Motor neuron (in vitro differentiated cells): ENCODE results near the gene TBC1D17. TPM values are rescaled to one million over a fixed set of nuclear protein-coding genes. Genes with fewer than 3 reads are reported as not detected.

Experiments
- ATAC-seq, 8 experiments: fragments of 200-7000 bp; cut with Tn5 transposase; replicated peaks in 6 of 8; 2 replicates each; pipeline ENCODE4 v1.8.0; 2021; ENCODE audit warnings: mild to moderate bottlenecking in 8 of 8, moderate library complexity in 8 of 8
- H3K27ac ChIP-seq, 2 donors: fragments of 250-450 bp; sonication (Bioruptor Pico); 2 replicates each; pipeline ENCODE4 v1.9.0; 2021; ENCODE audit warnings: antibody characterized with exemption in 2 of 2, mild to moderate bottlenecking in 2 of 2, moderate library complexity in 1 of 2
- H3K4me1 ChIP-seq, 2 donors: fragments of 250-450 bp; sonication (Bioruptor Pico); replicated peaks in 1 of 2; 2 replicates each; pipeline ENCODE4 v1.6.1; 2021; ENCODE audit warnings: antibody characterized with exemption in 2 of 2, mild to moderate bottlenecking in 2 of 2, moderate library complexity in 1 of 2
- H3K4me3 ChIP-seq, 5 donors: fragments of 250-450 bp; sonication (Bioruptor Pico); 2 replicates each; pipeline ENCODE4 v1.9.0; 2021; ENCODE audit warnings: antibody characterized with exemption in 5 of 5, mild to moderate bottlenecking in 5 of 5, moderate library complexity in 4 of 5
- WGBS, 10 experiments: fragments of 450-650 bp; shearing (Covaris generic); methylation state at CpG; one replicate each; pipeline ENCODE4 v1.0.0; 2022; 5-methylcytosine and 5-hydroxymethylcytosine counted together
- in situ Hi-C, 9 experiments: fragments of 400-800 bp; cut with MboI; loops; one replicate each; pipeline ENCODE4 v1.15.0; 2021; ENCODE audit warnings: low sequenced_read_pairs in 9 of 9, low pct_unique_long_range_greater_than_20kb in 2 of 9; ENCODE audit not compliant: unreplicated experiment in 9 of 9
- total RNA-seq, 8 experiments: library from RNA; unstranded; fragments of 300-600 nt; gene quantifications; 2 replicates each; pipeline versions ENCODE4 v1.2.3 to v1.2.4, GENCODE V29; 2022

The TBC1D17 gene
- total RNA-seq, 8 experiments from 2014 or later, result 14.3 to 31.0 (median 19.8) TPM

DNA sequence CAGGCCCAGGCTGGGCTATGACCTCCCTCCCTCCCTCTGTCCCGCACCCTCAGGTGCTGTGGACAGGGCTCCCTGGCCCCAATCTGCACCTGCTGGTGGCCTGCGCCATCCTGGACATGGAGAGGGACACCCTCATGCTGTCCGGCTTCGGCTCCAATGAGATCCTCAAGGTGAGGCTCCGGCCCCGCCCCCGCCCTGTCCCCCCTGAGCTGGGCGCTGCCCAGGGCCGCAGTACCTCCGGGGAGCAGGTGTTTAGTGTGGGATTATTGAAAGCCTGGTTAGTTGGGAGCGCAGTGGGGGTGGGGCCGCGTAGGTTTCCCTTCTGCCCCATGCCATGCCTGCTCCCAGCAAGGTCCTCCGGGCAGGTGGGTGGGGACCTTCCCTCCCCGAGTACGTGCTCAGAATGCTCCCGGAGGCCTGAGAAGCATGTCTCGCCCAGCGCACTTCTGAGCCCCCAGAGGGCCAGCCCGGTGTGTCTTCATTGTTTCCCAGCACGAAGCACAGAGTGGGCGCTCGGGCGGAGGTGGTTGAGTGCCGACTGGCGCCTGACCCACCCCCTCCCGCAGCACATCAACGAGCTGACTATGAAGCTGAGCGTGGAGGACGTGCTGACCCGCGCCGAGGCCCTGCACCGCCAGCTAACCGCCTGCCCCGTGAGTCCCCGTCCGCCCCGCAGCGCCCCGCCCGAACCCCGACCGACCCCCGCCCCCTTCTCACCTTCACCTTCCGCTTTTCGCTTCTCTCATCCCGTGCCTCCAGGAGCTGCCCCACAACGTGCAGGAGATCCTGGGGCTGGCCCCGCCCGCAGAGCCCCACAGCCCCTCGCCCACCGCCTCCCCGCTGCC, 10.4 kb downstream of the TBC1D17 start:
- peaks cover 9 to 12% of the 10 kb centered on the region in 2 donors for H3K4me1 ChIP-seq
- in situ Hi-C loops, result no loop called here
- no peak overlapping the region for H3K27ac ChIP-seq
- no peak for ATAC-seq
- H3K4me3 ChIP-seq, result no peak overlapping the region
- 83 to 100% methylated on average over 1 to 6 of the region's 54 CpGs; no CpG with 5 or more reads in 8 of the 10 experiments for WGBS, 10 experiments

GRCh38 chr19:49888510-49888824, 11.0 kb downstream of the TBC1D17 start:
- H3K4me3 ChIP-seq, result no peak overlapping the region
- no peak for ATAC-seq
- in situ Hi-C loops, result no loop called here
- WGBS, 10 experiments, result no CpG with 5 or more reads among the region's 18 CpGs
- H3K4me1 ChIP-seq, result peaks cover 9 to 12% of the 10 kb centered on the region in 2 donors
- no peak overlapping the region for H3K27ac ChIP-seq

DNA sequence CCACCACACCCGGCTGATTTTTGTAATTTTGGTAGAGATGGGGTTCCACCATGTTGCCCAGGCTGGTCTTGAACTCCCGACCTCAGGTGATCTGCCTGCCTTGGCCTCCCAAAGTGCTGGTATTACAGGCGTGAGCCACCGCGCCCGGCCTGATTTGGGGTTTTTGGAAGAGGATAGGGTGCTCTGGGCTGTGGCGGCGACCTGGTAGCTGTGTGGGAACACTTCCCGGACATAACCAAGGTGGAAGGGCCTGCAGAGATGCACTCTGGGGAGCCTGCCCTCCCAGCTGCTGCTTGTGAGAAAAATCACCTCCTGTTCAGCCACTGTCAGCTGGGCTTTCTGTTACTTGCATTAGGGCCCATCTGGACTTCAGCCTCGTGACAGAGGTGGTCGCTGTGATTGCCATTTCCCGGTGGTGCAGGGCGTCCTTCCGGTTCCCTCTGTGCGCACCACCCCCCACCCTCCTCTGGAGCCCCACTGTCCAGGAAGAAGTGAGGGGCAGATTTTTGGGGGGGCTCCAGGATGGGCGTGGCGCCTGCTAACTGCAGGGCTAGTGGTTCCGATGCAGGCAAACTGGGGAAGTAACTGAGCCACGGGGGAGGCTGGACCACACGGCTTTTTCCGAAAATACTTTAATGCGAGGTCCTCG, 11.7 kb downstream of the TBC1D17 start:
- 94 to 100% (median 100%) methylated on average over 1 to 10 of the region's 23 CpGs; no CpG with 5 or more reads in 3 of the 10 experiments for WGBS, 10 experiments
- H3K27ac ChIP-seq, result peak overlapping the region; percentile 26 to 75
- no peak for ATAC-seq
- H3K4me1 ChIP-seq, result peaks cover 9 to 12% of the 10 kb centered on the region in 2 donors
- in situ Hi-C loops, result no loop called here
- no peak overlapping the region for H3K4me3 ChIP-seq

GRCh38 chr19:49889687-49890348, 12.3 kb downstream of the TBC1D17 start:
- ATAC-seq, result peak; percentile 44 to 82 (median 68)
- in situ Hi-C loops, result no loop called here
- peaks cover 9 to 12% of the 10 kb centered on the region in 2 donors for H3K4me1 ChIP-seq
- peak overlapping the region; percentile 5 to 26 (median 8) for H3K4me3 ChIP-seq
- H3K27ac ChIP-seq, result peak overlapping the region; percentile 45 to 75
- 17 to 96% (median 86%) methylated on average over 4 to 21 of the region's 71 CpGs; no CpG with 5 or more reads in 7 of the 10 experiments for WGBS, 10 experiments

GRCh38 chr19:49890349-49891311, 13.1 kb downstream of the TBC1D17 start:
- ATAC-seq, result peak; percentile 34 to 82 (median 70)
- WGBS, 10 experiments, result 0 to 49% (median 30%) methylated on average over 5 to 8 of the region's 69 CpGs; no CpG with 5 or more reads in 7 of the 10 experiments

GRCh38 chr19:49891393-49891792, 13.9 kb downstream of the TBC1D17 start:
- WGBS, 10 experiments, result 80 to 90% (median 83%) methylated on average over 4 to 7 of the region's 17 CpGs; no CpG with 5 or more reads in 6 of the 10 experiments
- in situ Hi-C loops, result no loop called here
- peak overlapping the region; percentile 57 to 79 for H3K27ac ChIP-seq
- no peak for ATAC-seq
- peak overlapping the region in 1 of 5 donors; percentile 26 for H3K4me3 ChIP-seq
- H3K4me1 ChIP-seq, result peaks cover 9 to 12% of the 10 kb centered on the region in 2 donors

More at GRCh38 chr19:49890349-49891311, 13.1 kb downstream of the TBC1D17 start:
- Histone ChIP-seq H3K27ac (peak overlapping the region; percentile 57 to 79), H3K4me1 (peaks cover 9 to 12% of the 10 kb centered on the region in 2 donors), H3K4me3 (peak overlapping the region; percentile 5 to 26 (median 17))
- in situ Hi-C loops, result no loop called here

DNA sequence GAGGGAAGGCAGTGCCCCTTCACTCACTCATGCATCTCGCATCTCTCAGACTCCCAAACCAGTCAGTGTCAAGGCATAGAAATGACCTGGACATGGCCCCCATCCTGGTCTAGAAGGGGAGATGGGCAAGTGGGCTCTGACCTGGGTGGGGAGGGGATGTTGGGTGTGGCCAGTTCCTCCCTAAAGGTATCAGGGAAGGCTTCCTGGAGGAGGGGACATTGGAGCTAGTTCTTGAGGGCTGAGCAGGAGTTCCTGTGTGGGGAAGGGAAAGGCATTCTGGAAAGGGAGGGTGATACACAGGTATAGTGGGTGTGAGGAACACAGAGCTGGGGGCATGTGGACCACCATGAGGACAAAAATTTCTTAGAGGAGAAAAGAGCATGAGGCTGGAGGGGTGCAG, 15.2 kb downstream of the TBC1D17 start:
- H3K27ac ChIP-seq, result no peak overlapping the region
- in situ Hi-C loops, result no loop called here
- no peak for ATAC-seq
- 100% methylated on average over 1 of the region's 1 CpG; no CpG with 5 or more reads in 9 of the 10 experiments for WGBS, 10 experiments
- H3K4me3 ChIP-seq, result no peak overlapping the region
- H3K4me1 ChIP-seq, result peaks cover 15 to 19% of the 10 kb centered on the region in 2 donors

- H3K27ac ChIP-seq, result no peak overlapping the region
- in situ Hi-C loops, result no loop called here
- ATAC-seq, result no peak
- peaks cover 25 to 26% of the 10 kb centered on the region in 2 donors for H3K4me1 ChIP-seq
- no peak overlapping the region for H3K4me3 ChIP-seq
- 57 to 100% (median 87%) methylated on average over 1 to 11 of the region's 18 CpGs; no CpG with 5 or more reads in 4 of the 10 experiments for WGBS, 10 experiments
Observed at GRCh38 chr19:49894011-49894664, 16.6 kb downstream of the TBC1D17 start.

- ATAC-seq, result no peak
- no peak overlapping the region for H3K4me3 ChIP-seq
- H3K4me1 ChIP-seq, result peaks cover 25 to 26% of the 10 kb centered on the region in 2 donors
- WGBS, 10 experiments, result 60 to 100% (median 80%) methylated on average over 1 to 5 of the region's 17 CpGs; no CpG with 5 or more reads in 6 of the 10 experiments
- in situ Hi-C loops, result no loop called here
- no peak overlapping the region for H3K27ac ChIP-seq
Observed at GRCh38 chr19:49894879-49895565, 17.5 kb downstream of the TBC1D17 start.

GRCh38 chr19:49895566-49896297, 18.2 kb downstream of the TBC1D17 start:
- in situ Hi-C loops, result no loop called here
- Histone ChIP-seq H3K27ac (no peak overlapping the region), H3K4me1 (peaks cover 19 to 24% of the 10 kb centered on the region in 2 donors), H3K4me3 (no peak overlapping the region)
- 0 to 87% (median 69%) methylated on average over 1 to 5 of the region's 17 CpGs; no CpG with 5 or more reads in 5 of the 10 experiments for WGBS, 10 experiments
- no peak for ATAC-seq
